Measurements from ENCODE around the gene AFAP1L1. TPM values are rescaled to one million over a fixed set of nuclear protein-coding genes. Genes with fewer than 3 reads are reported as not detected.

The AFAP1L1 gene
- polyA plus RNA-seq, 1 experiment = 1.8 TPM

- Histone ChIP-seq H3K9me3 (ENCODE audit: control insufficient read depth, insufficient read depth, low read length) (no peaks in the 10 kb centered on the region), H3K27me3 (ENCODE audit: control insufficient read depth, insufficient read depth, low read length) (no peaks in the 10 kb centered on the region), H3K4me3 (ENCODE audit: low read depth, low read length) (no peak overlapping the region), H3K27ac (ENCODE audit: low read depth, low read length) (no peak overlapping the region)
- POLR2A ChIA-PET = interaction anchor here (3.6 kb wide), 1 partner anchor 68 kb away, joined by 31 read pairs; no protein-coding TSS in a partner anchor
- TF ChIP-seq CTCF (IDR thresholded peaks at IDR 0.05; ENCODE audit: low read depth, low read length) = no peak
- no peak for DNase-seq (ENCODE audit: low read depth, low spot score)
- CTCF ChIA-PET = interaction anchor here (0.8 to 7.2 kb wide), 17 partner anchors 9 to 252 kb away, joined by 3 to 90 read pairs (median 17); partner anchors contain the start of gene PCYOX1L
These were observed 94.6 kb downstream of the AFAP1L1 start for GRCh38 chr5:149366169-149366729.

- no peaks in the 10 kb centered on the region for H3K9me3 ChIP-seq (ENCODE audit: control insufficient read depth, insufficient read depth, low read length)
- ChIA-PET POLR2A (interaction anchor here (0.5 to 3.6 kb wide), 6 partner anchors 14 to 66 kb away, joined by 3 to 31 read pairs (median 6); no protein-coding TSS in a partner anchor), CTCF (interaction anchor here (0.5 to 7.2 kb wide), 39 partner anchors 8 to 438 kb away, joined by 3 to 90 read pairs (median 6); partner anchors contain the start of genes CSNK1A1, GRPEL2, IL17B and PCYOX1L)
- no peaks in the 10 kb centered on the region for H3K27me3 ChIP-seq (ENCODE audit: control insufficient read depth, insufficient read depth, low read length)
- no peak overlapping the region for H3K27ac ChIP-seq (ENCODE audit: low read depth, low read length)
- DNase-seq (ENCODE audit: low read depth, low spot score) = no peak
- peak; percentile 93 for TF ChIP-seq CTCF (IDR thresholded peaks at IDR 0.05; ENCODE audit: low read depth, low read length)
- H3K4me3 ChIP-seq (ENCODE audit: low read depth, low read length) = no peak overlapping the region
These were observed 95.8 kb downstream of the AFAP1L1 start for GRCh38 chr5:149367249-149367971.

- DNase-seq (ENCODE audit: low read depth, low spot score) = no peak
- H3K27ac ChIP-seq (ENCODE audit: low read depth, low read length) = no peak overlapping the region
- H3K27me3 ChIP-seq (ENCODE audit: control insufficient read depth, insufficient read depth, low read length) = no peaks in the 10 kb centered on the region
- no peak for TF ChIP-seq CTCF (IDR thresholded peaks at IDR 0.05; ENCODE audit: low read depth, low read length)
- CTCF ChIA-PET = interaction anchor here (0.8 to 7.2 kb wide), 34 partner anchors 8 to 438 kb away, joined by 3 to 90 read pairs (median 7); partner anchors contain the start of genes CSNK1A1, GRPEL2, IL17B and PCYOX1L
- POLR2A ChIA-PET = interaction anchor here (0.5 to 3.6 kb wide), 6 partner anchors 15 to 66 kb away, joined by 3 to 31 read pairs (median 6); no protein-coding TSS in a partner anchor
- no peak overlapping the region for H3K4me3 ChIP-seq (ENCODE audit: low read depth, low read length)
- H3K9me3 ChIP-seq (ENCODE audit: control insufficient read depth, insufficient read depth, low read length) = no peaks in the 10 kb centered on the region
These were observed 96.5 kb downstream of the AFAP1L1 start for GRCh38 chr5:149367972-149368645.

GRCh38 chr5:149370878-149371277, 99.2 kb downstream of the AFAP1L1 start:
- Histone ChIP-seq H3K27me3 (ENCODE audit: control insufficient read depth, insufficient read depth, low read length) (no peaks in the 10 kb centered on the region), H3K9me3 (ENCODE audit: control insufficient read depth, insufficient read depth, low read length) (no peaks in the 10 kb centered on the region), H3K4me3 (ENCODE audit: low read depth, low read length) (no peak overlapping the region), H3K27ac (ENCODE audit: low read depth, low read length) (no peak overlapping the region)
- CTCF ChIA-PET = interaction anchor here (0.6 to 7.2 kb wide), 26 partner anchors 10 to 251 kb away, joined by 3 to 90 read pairs (median 6); partner anchors contain the start of genes GRPEL2, IL17B and PCYOX1L
- POLR2A ChIA-PET = interaction anchor here (0.8 to 1.1 kb wide), 3 partner anchors 17 to 52 kb away, joined by 3 to 5 read pairs (median 4); no protein-coding TSS in a partner anchor
- no peak for TF ChIP-seq CTCF (IDR thresholded peaks at IDR 0.05; ENCODE audit: low read depth, low read length)
- no peak for DNase-seq (ENCODE audit: low read depth, low spot score)
